Motor neuron (in vitro differentiated cells): ENCODE data around the gene FCGBP. TPM values are rescaled to one million over a fixed set of nuclear protein-coding genes. Genes with fewer than 3 reads are reported as not detected.
A peak's percentile ranks its signal among the peaks of the same experiment; 100 is the strongest.

Experiments used
- ATAC-seq, 8 experiments: fragments of 200-7000 bp; cut with Tn5 transposase; replicated peaks in 6 of 8; 2 replicates each; pipeline ENCODE4 v1.8.0; 2021; ENCODE audit warnings: mild to moderate bottlenecking in 8 of 8, moderate library complexity in 8 of 8
- H3K27ac ChIP-seq, 2 donors: fragments of 250-450 bp; sonication (Bioruptor Pico); 2 replicates each; pipeline ENCODE4 v1.9.0; 2021; ENCODE audit warnings: antibody characterized with exemption in 2 of 2, mild to moderate bottlenecking in 2 of 2, moderate library complexity in 1 of 2
- H3K4me1 ChIP-seq, 2 donors: fragments of 250-450 bp; sonication (Bioruptor Pico); replicated peaks in 1 of 2; 2 replicates each; pipeline ENCODE4 v1.6.1; 2021; ENCODE audit warnings: antibody characterized with exemption in 2 of 2, mild to moderate bottlenecking in 2 of 2, moderate library complexity in 1 of 2
- H3K4me3 ChIP-seq, 5 donors: fragments of 250-450 bp; sonication (Bioruptor Pico); 2 replicates each; pipeline ENCODE4 v1.9.0; 2021; ENCODE audit warnings: antibody characterized with exemption in 5 of 5, mild to moderate bottlenecking in 5 of 5, moderate library complexity in 4 of 5
- WGBS, 10 experiments: fragments of 450-650 bp; shearing (Covaris generic); methylation state at CpG; one replicate each; pipeline ENCODE4 v1.0.0; 2022; 5-methylcytosine and 5-hydroxymethylcytosine counted together
- in situ Hi-C, 9 experiments: fragments of 400-800 bp; cut with MboI; loops; one replicate each; pipeline ENCODE4 v1.15.0; 2021; ENCODE audit warnings: low sequenced_read_pairs in 9 of 9, low pct_unique_long_range_greater_than_20kb in 2 of 9; ENCODE audit not compliant: unreplicated experiment in 9 of 9
- total RNA-seq, 8 experiments: library from RNA; unstranded; fragments of 300-600 nt; gene quantifications; 2 replicates each; pipeline versions ENCODE4 v1.2.3 to v1.2.4, GENCODE V29; 2022

The FCGBP gene
- 1 to 10 TPM in 3 of 8 experiments, under 1 TPM in 5; 0.22 to 1.4 (median 0.56) TPM for total RNA-seq

GRCh38 chr19:39934584-39935363 lies at the start of gene FCGBP:
FCGBP (minus strand) TSS chr19:39934634.
- Histone ChIP-seq H3K4me3 (no peak within 1 kb of the TSS), H3K27ac (no peak within 1 kb of the TSS), H3K4me1 (no peaks in the 10 kb centered on the region)
- in situ Hi-C loops, result no loop called here
- ATAC-seq, result peak in 1 of 8 experiments; percentile 35
- 33 to 72% (median 70%) methylated on average over 1 to 2 of the region's 5 CpGs; no CpG with 5 or more reads in 7 of the 10 experiments for WGBS, 10 experiments

GRCh38 chr19:39983695-39984300 lies 49.4 kb upstream of the FCGBP start:
- Histone ChIP-seq H3K4me3 (no peak overlapping the region), H3K27ac (no peak overlapping the region), H3K4me1 (no peaks in the 10 kb centered on the region)
- no peak for ATAC-seq
- whole genome bisulfite sequencing, 10 experiments, result 89 to 100% (median 94%) methylated on average over 2 to 5 of the region's 5 CpGs; no CpG with 5 or more reads in 1 of the 10 experiments
- in situ Hi-C loops, result no loop called here

- H3K4me1 ChIP-seq, result no peaks in the 10 kb centered on the region
- no peak for ATAC-seq
- no peak overlapping the region for H3K4me3 ChIP-seq
- in situ Hi-C loops, result no loop called here
- WGBS, 10 experiments, result 78 to 100% (median 100%) methylated on average over 1 of the region's 1 CpG; no CpG with 5 or more reads in 1 of the 10 experiments
- no peak overlapping the region for H3K27ac ChIP-seq
Observed at GRCh38 chr19:39982883-39983282, 48.4 kb upstream of the FCGBP start.

GRCh38 chr19:39974377-39975155 lies 40.1 kb upstream of the FCGBP start:
- H3K27ac ChIP-seq, result no peak overlapping the region
- in situ Hi-C loops, result loop anchor here in 3 of 9 experiments (25.0 kb wide), 2 partner anchors 162 to 187 kb away; partner anchors contain the start of gene LEUTX (in 2 of the 3)
- ATAC-seq, result no peak
- H3K4me3 ChIP-seq, result no peak overlapping the region
- peaks cover 10% of the 10 kb centered on the region in 2 donors for H3K4me1 ChIP-seq
- WGBS, 10 experiments, result 40 to 100% (median 92%) methylated on average over 1 to 10 of the region's 24 CpGs; no CpG with 5 or more reads in 3 of the 10 experiments

- peak overlapping the region; percentile 85 to 96 for H3K27ac ChIP-seq
- 0 to 6% (median 0%) methylated on average over 1 to 11 of the region's 21 CpGs; no CpG with 5 or more reads in 3 of the 10 experiments for WGBS, 10 experiments
- H3K4me1 ChIP-seq, result peaks cover 10 to 11% of the 10 kb centered on the region in 2 donors
- in situ Hi-C loops, result loop anchor here in 3 of 9 experiments (25.0 kb wide), 2 partner anchors 159 to 184 kb away; partner anchors contain the start of gene LEUTX (in 2 of the 3)
- ATAC-seq, result peak; percentile 0 to 16 (median 1)
- H3K4me3 ChIP-seq, result peak overlapping the region; percentile 69 to 91 (median 88)
Observed at GRCh38 chr19:39971380-39972035, 37.1 kb upstream of the FCGBP start.

- peak; percentile 93 to 98 (median 98) for ATAC-seq
- Histone ChIP-seq H3K4me1 (peaks cover 10 to 11% of the 10 kb centered on the region in 2 donors), H3K4me3 (peak within 1 kb of the TSS; percentile 69 to 91 (median 88)), H3K27ac (peak within 1 kb of the TSS; percentile 85 to 96)
- in situ Hi-C loops, result loop anchor here in 3 of 9 experiments (25.0 kb wide), 2 partner anchors 159 to 184 kb away; partner anchors contain the start of gene LEUTX (in 2 of the 3)
- WGBS, 10 experiments, result 0 to 4% (median 0%) methylated on average over 2 to 15 of the region's 47 CpGs; no CpG with 5 or more reads in 4 of the 10 experiments
Observed at GRCh38 chr19:39970675-39971379, 36.4 kb upstream of the FCGBP start, which contains the start of gene PSMC4. PSMC4 (plus strand) TSS chr19:39971165; CDS start chr19:39971203, 38 bp downstream.

GRCh38 chr19:39970425-39970674 lies 35.9 kb upstream of the FCGBP start:
- 0 to 20% (median 8%) methylated on average over 1 to 7 of the region's 11 CpGs; no CpG with 5 or more reads in 6 of the 10 experiments for WGBS, 10 experiments
- ATAC-seq, result no peak
- H3K27ac ChIP-seq, result peak overlapping the region; percentile 54 to 82
- peaks cover 10 to 11% of the 10 kb centered on the region in 2 donors for H3K4me1 ChIP-seq
- H3K4me3 ChIP-seq, result peak overlapping the region; percentile 69 to 91 (median 88)
- in situ Hi-C loops, result loop anchor here in 3 of 9 experiments (25.0 kb wide), 2 partner anchors 158 to 183 kb away; partner anchors contain the start of gene LEUTX (in 2 of the 3)

GRCh38 chr19:39969681-39970424 lies 35.4 kb upstream of the FCGBP start:
- no peak for ATAC-seq
- in situ Hi-C loops, result loop anchor here in 3 of 9 experiments (25.0 kb wide), 2 partner anchors 158 to 183 kb away; partner anchors contain the start of gene LEUTX (in 2 of the 3)
- WGBS, 10 experiments, result 0 to 93% (median 86%) methylated on average over 1 to 6 of the region's 13 CpGs; no CpG with 5 or more reads in 3 of the 10 experiments
- peak overlapping the region; percentile 54 to 82 for H3K27ac ChIP-seq
- H3K4me1 ChIP-seq, result peaks cover 10 to 11% of the 10 kb centered on the region in 2 donors
- H3K4me3 ChIP-seq, result peak overlapping the region; percentile 69 to 91 (median 88)

- peak in 1 of 8 experiments; percentile 1 for ATAC-seq
- Histone ChIP-seq H3K4me1 (peaks cover 10 to 11% of the 10 kb centered on the region in 2 donors), H3K27ac (no peak overlapping the region), H3K4me3 (no peak overlapping the region)
- in situ Hi-C loops, result loop anchor here in 3 of 9 experiments (25.0 kb wide), 2 partner anchors 157 to 182 kb away; partner anchors contain the start of gene LEUTX (in 2 of the 3)
- 50 to 100% (median 93%) methylated on average over 1 to 6 of the region's 6 CpGs; no CpG with 5 or more reads in 2 of the 10 experiments for WGBS, 10 experiments
Observed at GRCh38 chr19:39969266-39969665, 34.8 kb upstream of the FCGBP start.

GRCh38 chr19:39968789-39969188 lies 34.4 kb upstream of the FCGBP start:
- H3K27ac ChIP-seq, result no peak overlapping the region
- 90 to 100% (median 100%) methylated on average over 1 to 11 of the region's 15 CpGs; no CpG with 5 or more reads in 5 of the 10 experiments for WGBS, 10 experiments
- no peak for ATAC-seq
- H3K4me1 ChIP-seq, result peaks cover 10 to 11% of the 10 kb centered on the region in 2 donors
- no peak overlapping the region for H3K4me3 ChIP-seq
- in situ Hi-C loops, result loop anchor here in 3 of 9 experiments (25.0 kb wide), 2 partner anchors 156 to 181 kb away; partner anchors contain the start of gene LEUTX (in 2 of the 3)

GRCh38 chr19:39967561-39967960 lies 33.1 kb upstream of the FCGBP start:
- no peak for ATAC-seq
- no peak overlapping the region for H3K27ac ChIP-seq
- WGBS, 10 experiments, result 60 to 91% (median 84%) methylated on average over 4 to 9 of the region's 9 CpGs; no CpG with 5 or more reads in 2 of the 10 experiments

More at GRCh38 chr19:39967561-39967960, 33.1 kb upstream of the FCGBP start:
- in situ Hi-C loops, result loop anchor here in 3 of 9 experiments (25.0 kb wide), 2 partner anchors 155 to 180 kb away; partner anchors contain the start of gene LEUTX (in 2 of the 3)
- Histone ChIP-seq H3K4me1 (peaks cover 10 to 11% of the 10 kb centered on the region in 2 donors), H3K4me3 (no peak overlapping the region)
